Sigmoid colon (tissue), 3 donors: ENCODE data around the gene DPEP2NB.

Experiments
- CTCF ChIP-seq, 4 experiments: fragments of 450-650 bp in 3 of 4; fragments of 200-600 bp in 1 of 4; IDR thresholded peaks; one replicate each; pipeline ENCODE4 v1.5.1; 2016 to 2019; ENCODE audit warnings: antibody characterized with exemption in 4 of 4, mild to moderate bottlenecking in 3 of 4, moderate library complexity in 2 of 4
- POLR2A ChIP-seq, 2 donors: fragments of 450-650 bp; IDR thresholded peaks; one replicate each; pipeline ENCODE4 v1.6.1; 2016; ENCODE audit warnings: antibody characterized with exemption in 2 of 2, mild to moderate bottlenecking in 2 of 2, moderate library complexity in 2 of 2

GRCh38 chr16:68021490-68021889 lies 5.8 kb upstream of the DPEP2NB start:
- TF ChIP-seq CTCF (IDR thresholded peaks at IDR 0.05) (no peak), POLR2A (IDR thresholded peaks at IDR 0.05) (no peak)
